NCI-H146 (cell line): Measurements from ENCODE around the gene SRXN1.

Experiments used
- DNase-seq: peaks from one replicate; lab custom pipeline; 2025; lab: John Stamatoyannopoulos, UW

SRXN1 gene

GRCh38 chr20:607476-607875 is 45.5 kb downstream of the SRXN1 start:
- no peak for DNase-seq

GRCh38 chr20:605237-605636 is 47.8 kb downstream of the SRXN1 start:
- DNase-seq, result no peak

- DNase-seq, result no peak
Measured at GRCh38 chr20:603116-603640, 49.8 kb downstream of the SRXN1 start.

- DNase-seq, result no peak
Measured at GRCh38 chr20:602111-602970, 50.7 kb downstream of the SRXN1 start.

GRCh38 chr20:600736-601135 is 52.3 kb downstream of the SRXN1 start:
- DNase-seq, result no peak

GRCh38 chr20:600141-600540 is 52.9 kb downstream of the SRXN1 start:
- DNase-seq, result no peak

GRCh38 chr20:598133-598850 is 54.7 kb downstream of the SRXN1 start:
- DNase-seq, result no peak

GRCh38 chr20:597560-597959 is 55.4 kb downstream of the SRXN1 start:
- DNase-seq, result no peak
